NCI-H69 (cell line): ENCODE data around the gene ATG9B.
"Not testable (repeated sequence)": the region's sequence is repeated elsewhere in the genome, so short reads cannot be mapped to it uniquely, and the experiment has no call there.

ENCODE experiments used
- DNase-seq: peaks from one replicate; lab custom pipeline; 2025; lab: John Stamatoyannopoulos, UW

ATG9B gene

GRCh38 chr7:151057989-151058780, 33.9 kb upstream of the ATG9B start:
- DNase-seq = peak; percentile 100

DNA sequence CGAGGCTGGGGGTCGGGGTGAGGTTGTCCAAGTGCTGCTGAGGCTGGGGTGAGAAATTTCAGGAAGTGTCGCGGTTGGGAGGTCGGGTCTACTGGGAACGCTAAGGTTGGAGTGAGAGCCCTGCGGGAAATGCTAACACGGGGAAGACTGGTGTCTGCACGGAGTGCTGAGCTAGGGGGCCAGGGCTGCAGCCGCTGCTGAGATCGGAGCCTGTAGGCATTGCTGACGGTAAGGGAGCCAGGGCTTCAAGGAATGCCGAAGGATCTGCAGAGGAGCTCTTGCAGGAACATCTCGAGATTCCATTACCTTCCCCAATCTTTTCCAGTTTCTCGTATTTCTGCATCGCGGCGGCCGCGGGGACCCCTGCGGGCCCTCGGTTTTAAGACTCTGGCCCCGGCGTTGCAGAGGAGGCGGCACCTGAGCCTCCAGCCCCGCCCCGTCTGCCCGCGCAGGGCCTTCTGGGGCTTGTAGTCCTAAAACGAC, 33.3 kb upstream of the ATG9B start, which contains the start of gene CDK5:
Gene CDK5 (minus strand): TSS at position 392 of the 483 bp plus-strand sequence. CDS start 49 bp downstream, at position 343.
- DNase-seq = no peak

- no peak for DNase-seq
Measured at GRCh38 chr7:151056666-151057505, 32.6 kb upstream of the ATG9B start.

DNA sequence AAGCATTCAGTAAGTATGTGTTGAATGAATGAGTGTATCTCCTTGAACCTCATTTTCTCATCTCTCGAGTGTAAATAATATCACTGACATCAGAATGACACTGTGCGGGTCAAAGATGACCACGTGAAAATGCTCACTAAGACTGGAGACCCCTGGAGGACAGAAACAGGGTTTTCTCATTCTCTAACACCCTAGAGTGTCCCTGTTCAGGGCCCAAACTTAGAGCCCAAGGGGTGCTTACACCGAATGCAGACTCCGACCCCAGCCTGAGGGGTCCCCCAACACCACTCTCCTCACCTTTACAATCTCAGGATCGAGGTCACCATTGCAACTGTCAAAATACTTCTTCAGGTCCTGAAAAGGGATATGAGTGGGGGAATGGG, 32.0 kb upstream of the ATG9B start:
- DNase-seq = no peak

DNA sequence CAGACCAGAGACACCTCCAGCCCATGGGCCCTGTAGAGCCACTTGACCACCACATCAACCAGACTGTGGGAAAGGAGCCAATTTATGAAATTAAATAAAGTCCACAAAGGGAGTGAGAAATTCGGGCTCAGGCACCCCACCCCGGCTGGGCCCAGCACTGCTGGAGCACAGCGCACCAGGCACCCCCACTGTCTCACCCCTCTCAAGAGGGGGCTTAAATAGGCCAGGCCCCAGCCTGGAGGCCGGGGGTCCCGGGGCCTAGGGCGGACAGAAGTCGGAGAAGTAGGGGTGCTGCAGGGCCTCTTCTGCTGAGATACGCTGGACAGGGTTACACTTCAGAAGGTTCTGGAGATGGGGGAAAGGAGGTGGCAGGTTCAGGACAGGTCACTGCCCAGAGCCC, 29.5 kb upstream of the ATG9B start:
- DNase-seq = no peak

DNA sequence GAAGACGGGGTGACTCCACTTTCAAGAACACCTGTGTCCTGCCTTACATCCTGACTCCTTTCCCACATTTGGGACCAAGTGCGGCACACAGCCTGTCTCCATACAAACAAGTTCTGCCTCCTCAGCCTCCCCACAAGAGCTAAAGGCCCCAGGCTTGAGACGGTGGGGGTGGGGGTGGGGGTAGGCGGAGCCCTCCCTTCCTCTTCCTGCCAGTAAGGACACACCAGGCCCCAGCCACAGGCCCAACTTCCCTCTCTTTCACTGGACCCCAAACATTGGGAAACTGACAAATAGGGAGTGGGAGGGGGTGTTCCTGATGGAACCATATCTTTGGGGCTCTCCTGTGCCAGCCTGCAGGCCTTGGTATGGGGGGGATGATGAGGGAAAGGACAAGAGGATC, 28.8 kb upstream of the ATG9B start:
- no peak for DNase-seq

GRCh38 chr7:151051108-151051507, 26.8 kb upstream of the ATG9B start:
- peak; percentile 72 for DNase-seq

- no peak for DNase-seq
Measured at GRCh38 chr7:151048911-151049463, 24.7 kb upstream of the ATG9B start.

DNA sequence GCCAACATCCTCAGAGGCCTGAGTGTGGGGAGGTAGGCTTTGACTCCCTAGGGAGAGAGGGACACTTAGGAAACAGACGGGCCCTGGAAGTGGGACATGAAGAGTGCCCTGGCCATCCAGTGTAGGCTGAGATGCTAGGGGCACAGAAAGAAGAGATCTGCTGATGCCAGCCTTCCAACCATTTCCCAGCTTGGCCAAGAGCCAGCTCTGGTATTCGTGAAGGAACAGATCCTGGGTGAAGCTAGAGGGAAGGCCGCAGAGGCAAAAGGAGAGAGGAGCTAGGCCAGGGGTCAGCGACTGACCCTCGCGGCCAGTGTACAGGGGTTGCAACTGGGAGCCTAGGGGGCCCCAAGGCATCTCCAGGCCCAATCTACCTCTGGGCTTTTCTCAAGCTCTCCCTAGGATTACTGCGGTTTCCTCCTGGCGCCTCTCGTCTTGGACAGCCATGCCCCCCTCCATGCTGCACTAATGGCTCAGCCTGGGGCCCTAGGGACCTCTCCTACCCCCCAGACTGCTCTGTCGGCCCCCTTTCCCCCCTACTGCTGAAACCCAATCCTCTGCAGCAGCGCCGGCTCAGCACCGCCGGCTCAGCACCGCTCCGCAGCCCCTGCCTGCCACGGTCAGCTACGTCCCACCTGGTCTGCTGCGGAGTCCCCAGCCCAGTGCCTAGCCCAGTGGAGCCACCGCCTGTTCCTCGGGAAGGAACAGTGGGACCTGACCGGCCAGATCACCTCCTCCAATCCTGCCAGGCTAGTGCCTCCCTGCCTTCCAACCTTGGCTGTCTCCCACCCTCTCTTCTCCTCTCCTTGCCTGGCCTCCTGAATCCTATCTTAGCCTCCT, 23.9 kb upstream of the ATG9B start, which contains the start of gene ASIC3:
Gene ASIC3 (plus strand): TSS at position 556 of the 840 bp plus-strand sequence. CDS start 355 bp downstream, outside the sequence.
- peak; percentile 25 for DNase-seq

GRCh38 chr7:151046603-151047573, 22.6 kb upstream of the ATG9B start:
- DNase-seq = peak; percentile 76

GRCh38 chr7:151045967-151046366, 21.7 kb upstream of the ATG9B start:
- DNase-seq = no peak

DNA sequence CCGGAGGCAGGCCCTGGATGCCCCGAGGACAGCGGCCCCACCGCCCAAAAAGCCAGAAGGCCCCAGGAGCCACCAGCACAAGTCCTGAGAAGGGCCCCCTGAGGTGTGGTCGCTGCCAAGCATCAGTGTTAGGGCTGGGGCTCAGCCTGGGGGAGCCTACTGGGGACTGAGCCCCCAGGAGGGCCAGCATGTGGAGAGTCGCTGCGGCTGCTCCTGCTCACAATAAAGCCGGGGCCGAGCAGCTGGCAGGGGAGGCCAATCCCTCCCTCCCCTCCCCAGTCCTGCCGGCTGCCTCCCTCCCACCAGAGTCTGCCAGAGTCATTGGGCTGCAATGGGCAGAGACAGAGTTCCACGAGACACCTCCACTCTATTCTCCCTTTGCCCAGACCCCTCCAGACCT, 21.0 kb upstream of the ATG9B start:
- DNase-seq = no peak

GRCh38 chr7:151043959-151044358, 19.7 kb upstream of the ATG9B start:
- DNase-seq = no peak

- not testable (repeated sequence) for DNase-seq
Measured at GRCh38 chr7:151043449-151043848, 19.2 kb upstream of the ATG9B start.

DNA sequence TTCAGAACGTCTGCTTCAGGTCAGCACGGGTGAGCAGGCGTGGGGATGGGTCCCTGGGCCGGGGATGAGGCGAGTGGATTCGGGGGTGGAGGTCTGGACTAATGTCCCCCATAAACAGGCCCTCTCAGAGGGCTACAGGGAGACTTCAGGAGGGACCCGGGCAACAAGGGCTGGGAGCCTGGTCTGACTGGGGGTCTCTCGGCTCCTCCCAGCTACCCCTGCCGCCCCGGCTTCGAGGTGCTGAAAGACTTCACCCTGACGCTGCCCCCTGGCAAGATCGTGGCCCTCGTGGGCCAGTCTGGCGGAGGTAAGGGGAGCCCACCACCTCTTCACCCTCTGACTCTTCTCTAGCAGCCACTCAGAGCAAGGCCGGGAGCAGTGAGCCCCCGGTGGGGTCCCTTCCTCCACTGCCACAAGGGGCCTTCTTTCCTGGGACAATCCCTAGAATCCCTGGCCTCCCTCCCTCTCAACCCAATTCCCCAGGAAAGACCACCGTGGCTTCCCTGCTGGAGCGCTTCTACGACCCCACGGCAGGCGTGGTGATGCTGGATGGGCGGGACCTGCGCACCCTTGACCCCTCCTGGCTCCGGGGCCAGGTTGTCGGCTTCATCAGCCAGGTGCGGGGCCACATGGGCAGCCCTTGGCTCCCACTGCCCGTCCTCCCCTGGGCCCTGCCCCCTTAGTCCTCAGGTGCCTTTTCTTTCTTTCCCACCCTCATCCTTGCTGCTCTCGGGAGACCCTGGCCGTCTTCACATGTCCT, 16.5 kb upstream of the ATG9B start:
- DNase-seq = no peak

- no peak for DNase-seq
Measured at GRCh38 chr7:151039850-151040548, 15.7 kb upstream of the ATG9B start.

GRCh38 chr7:151038951-151039849, 14.9 kb upstream of the ATG9B start:
- peak; percentile 75 for DNase-seq

- DNase-seq = no peak
Measured at GRCh38 chr7:151035902-151036301, 11.6 kb upstream of the ATG9B start.
